Hematopoietic multipotent progenitor cell treated with erythropoietin and hydrocortisone succinate and interleukin-3 and kit ligand, for 17 days (in vitro differentiated cells): Measurements from ENCODE around the gene MED13L.
"Not testable (repeated sequence)": the region's sequence is repeated elsewhere in the genome, so short reads cannot be mapped to it uniquely, and the experiment has no call there.

Experiments
- DNase-seq: peaks from one replicate; pipeline ENCODE4 v3.0.0-alpha.2; 2015; ENCODE audit warnings: low spot score

The MED13L gene

DNA sequence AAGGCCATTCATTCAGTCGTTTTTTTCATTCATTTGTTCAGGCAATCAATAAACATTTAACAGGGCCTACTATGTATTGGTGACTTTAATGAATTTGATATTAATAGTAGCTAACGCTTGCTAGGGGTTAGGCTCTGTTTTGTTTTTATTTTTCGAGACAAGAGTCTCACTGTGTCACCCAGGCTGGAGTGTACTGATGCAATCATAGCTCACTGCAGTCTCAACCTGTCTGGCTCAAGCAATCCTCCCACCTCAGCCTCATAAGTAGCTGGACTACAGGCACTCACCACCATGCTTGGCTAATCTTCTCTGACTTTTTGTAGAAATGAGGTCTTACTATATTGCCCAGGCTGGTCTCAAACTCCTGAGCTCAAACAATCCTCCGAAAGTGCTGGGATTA, 25.6 kb upstream of the MED13L start:
- no peak for DNase-seq

DNA sequence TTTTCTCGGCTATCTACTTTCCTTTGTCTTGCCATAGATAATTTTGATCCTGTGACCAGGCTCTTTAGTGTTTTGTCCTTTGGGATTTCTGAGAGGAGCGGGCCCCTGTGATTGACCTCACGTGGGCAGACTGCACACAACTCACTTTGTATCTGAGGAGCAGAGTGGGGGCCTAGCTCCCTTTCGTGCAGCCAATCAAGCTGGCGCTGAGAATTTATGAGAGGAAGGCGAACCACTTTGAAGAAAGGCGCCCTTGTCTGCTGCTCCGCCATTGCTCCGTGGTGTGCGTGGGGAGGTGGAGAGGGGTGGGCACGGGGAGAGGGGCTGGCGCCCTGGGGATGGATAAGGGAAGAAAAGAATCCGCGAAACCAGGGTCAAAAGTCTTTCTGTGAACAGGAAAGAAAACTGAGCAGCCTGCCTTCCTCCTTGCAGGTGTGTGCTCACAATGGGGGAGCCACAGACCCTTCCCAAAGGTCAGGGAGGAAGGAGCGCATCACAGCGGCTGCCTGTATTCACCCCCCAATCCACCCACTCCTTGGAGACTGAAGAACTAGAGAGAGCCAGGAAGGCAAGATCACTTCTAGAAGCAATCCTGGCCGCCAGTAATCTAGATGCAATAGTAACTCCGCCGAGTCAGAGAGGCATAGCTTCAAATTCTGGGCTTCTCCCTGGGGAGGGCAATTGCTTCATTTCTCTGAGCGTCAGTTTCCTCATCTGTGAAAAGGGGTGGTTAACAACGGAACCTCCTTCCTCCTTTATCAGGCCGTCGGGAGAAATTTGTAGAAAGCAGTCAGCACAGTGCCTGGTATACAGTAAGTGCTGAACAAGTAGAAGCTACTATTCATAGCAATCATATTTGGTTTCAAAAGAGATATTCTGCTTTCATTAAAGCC, 24.9 kb upstream of the MED13L start:
- DNase-seq, result no peak

DNA sequence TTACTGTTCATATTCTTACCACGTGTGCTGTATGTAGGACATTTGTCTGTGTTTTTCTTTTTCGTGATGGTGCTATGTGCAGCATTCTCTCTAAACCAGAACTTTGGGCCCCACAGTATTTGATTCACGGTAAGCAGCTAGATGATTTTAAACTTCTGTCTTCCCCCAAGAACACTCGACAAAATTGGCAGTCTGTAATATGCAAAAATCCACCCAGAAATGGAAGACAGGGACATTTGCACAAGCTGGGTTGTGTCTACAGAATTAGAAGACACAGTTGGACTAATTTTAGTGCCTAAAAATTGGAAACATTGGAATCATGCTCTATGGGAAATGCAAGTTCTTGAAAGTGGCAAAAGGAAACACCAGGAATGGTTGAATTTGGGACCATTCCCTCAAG, 24.1 kb upstream of the MED13L start:
- DNase-seq, result no peak

DNA sequence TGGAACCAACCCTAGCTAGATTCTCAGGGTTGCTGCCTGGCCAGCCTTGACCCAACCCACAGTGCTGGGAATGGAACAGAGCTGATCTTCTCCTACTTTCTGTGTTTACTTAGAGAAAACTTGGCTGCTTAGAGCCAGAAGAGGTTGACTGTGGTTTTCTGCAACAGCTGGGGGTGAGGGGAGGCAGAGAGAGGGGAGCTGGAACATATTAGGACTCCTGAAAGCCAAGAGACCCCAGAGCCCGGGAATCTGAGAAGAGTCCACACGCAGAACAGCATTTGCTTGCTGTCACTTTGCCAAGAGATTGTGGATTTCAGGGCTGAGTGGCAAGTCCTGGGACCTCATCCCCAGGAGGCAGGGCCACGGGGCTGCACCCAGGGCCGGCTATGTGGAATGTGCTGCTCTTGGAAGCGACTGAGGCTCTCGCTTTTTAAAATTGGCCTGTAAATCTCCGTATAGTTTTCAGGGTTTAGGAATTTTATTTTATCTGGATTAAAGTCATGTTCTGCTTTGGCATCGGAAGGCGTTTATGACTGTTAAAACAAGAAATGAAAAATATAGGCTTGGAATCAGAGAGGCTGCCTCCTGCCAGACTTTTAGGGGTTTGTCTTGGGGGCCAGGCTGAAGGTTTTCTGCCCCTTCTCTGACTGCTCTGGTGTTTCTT, 22.3 kb upstream of the MED13L start:
- DNase-seq, result no peak

DNA sequence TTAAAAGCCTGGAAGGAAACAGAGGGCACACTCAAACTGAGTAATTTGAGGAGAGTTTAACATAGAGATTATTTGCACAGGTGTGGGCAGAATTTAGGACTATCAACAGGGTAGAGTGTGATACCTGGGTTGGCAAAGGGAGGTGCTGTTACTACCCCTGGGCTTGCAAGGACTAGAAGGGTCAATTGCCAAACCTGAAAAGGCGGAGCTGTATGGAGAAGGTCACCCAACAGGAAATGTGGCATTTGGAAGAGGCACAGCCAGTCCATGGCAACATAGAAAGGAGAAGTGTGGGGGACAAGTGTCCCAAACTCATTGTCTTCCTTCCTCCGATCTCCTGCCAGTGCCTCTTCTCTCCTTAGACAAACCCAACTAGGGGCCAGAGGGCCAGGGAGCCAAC, 21.6 kb upstream of the MED13L start:
- DNase-seq, result no peak

DNA sequence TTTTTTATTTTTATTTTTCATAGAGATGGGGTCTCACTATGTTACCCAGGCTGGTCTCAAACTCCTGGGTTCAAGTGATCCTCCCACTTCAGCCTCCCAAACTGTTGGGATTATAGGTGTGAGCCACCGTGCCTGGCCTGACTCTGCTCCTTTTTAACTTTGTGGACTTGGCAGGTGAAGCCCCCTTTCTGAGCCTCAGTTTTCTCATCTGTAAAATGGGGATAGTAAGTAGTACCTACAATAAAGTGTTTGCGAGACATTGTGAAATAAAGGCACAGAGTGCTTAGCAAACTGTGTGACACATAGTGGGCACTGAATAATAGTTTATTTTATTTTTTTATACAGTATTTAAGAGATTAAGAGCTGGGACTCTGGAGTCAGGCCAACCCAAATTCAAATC, 21.1 kb upstream of the MED13L start:
- DNase-seq, result no peak

DNA sequence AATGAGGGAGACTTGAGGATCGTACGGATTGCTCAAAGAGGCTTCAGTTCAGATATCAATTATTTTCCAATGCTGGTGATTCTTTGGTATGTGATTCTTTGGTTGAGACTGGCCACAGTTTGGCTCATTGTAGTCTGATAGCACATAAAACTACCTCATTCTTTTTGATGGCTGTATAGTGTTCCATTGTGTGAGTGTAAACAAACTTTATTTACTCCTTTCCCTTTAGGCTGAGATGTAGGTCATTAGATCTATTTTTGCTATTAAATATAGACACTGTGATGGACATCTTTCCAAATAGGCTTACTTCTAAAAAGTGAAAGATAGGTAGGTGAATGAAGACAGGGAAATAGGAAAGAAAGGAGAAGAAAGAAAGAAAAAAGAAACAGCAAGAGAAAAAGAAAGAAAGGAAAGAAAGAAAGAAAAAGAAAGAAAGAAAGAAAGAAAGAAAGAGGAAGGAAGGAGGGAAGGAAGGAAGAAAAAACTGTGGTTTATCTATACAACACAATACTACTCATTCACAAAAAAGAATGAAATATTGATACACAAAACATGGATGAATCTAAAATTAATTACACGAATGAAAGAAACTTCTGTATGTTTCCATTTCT, 19.8 kb upstream of the MED13L start:
- DNase-seq, result no peak

DNA sequence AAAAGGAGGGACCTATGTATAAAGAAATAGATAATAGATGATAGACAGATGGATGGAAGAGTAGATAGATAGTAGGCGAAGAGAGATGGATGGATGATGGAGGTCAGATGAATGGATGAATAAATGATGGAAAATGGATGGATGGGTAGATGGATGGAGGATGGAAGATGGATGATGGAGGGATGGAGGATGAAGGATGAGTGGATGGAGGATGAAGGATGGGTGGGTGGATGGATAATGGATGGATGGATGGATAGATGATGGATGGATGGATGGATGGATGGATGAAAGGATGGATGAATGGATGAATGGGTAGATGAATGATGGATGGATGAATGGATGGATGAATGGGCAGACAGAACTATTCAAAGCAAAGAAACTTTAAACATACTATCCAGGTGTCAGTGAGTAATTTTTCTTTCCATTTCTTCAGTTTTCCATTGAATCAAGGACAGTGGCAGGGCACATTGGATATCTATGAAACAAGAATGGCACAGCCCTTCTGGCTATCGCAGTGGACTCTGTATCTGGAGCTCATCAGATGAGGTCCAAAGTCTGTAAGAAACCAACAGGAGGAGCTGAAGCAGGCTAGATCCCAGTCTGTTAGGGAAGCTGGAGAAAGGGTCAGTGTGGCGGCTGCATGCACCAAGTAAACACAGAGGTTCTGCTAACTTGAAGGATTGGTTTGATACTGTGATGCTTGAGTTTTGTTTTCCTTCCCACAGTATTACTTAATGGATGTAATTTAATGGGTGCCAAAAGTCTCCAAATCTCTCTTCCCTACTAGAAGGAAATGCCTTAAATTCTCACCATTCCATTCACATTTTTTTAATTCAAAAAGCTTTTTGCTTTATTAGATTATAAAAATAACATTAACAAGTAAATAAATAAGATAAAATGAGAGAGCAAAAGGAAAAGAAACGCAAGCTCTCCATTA, 18.1 kb upstream of the MED13L start:
- DNase-seq, result no peak

DNA sequence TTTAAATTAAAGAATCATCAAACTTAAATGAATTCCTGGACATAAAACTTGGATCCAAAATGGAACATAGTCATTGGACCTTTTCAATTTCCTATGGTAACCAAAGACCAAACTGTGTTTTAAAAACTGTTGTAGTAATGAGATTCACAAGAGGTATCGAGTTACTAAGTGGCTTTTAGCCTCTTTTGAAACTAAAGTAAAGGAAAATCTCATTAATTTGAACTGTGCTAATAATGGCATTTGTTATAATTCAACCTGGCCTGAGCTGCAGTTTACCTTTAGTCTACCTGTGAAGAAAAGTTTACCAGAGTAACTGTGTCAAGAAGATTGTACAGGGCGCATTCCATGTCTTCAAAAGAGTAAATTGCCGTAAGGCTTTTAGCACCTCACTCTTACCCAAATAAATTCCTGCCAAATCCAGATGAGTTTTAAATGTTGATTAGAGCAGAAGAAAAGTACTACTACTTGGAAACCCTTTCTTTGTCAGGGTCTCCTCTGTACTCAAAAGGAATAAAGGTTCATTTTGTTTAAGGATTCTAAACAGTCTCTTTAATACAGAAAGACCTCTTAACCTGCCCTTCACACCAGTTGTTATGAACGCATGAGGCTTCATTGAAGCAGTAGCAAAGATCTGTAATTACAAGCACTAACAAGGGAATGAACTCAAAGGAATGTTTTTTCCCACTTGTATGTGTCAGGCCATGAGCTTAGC, 17.1 kb upstream of the MED13L start:
- no peak for DNase-seq

DNA sequence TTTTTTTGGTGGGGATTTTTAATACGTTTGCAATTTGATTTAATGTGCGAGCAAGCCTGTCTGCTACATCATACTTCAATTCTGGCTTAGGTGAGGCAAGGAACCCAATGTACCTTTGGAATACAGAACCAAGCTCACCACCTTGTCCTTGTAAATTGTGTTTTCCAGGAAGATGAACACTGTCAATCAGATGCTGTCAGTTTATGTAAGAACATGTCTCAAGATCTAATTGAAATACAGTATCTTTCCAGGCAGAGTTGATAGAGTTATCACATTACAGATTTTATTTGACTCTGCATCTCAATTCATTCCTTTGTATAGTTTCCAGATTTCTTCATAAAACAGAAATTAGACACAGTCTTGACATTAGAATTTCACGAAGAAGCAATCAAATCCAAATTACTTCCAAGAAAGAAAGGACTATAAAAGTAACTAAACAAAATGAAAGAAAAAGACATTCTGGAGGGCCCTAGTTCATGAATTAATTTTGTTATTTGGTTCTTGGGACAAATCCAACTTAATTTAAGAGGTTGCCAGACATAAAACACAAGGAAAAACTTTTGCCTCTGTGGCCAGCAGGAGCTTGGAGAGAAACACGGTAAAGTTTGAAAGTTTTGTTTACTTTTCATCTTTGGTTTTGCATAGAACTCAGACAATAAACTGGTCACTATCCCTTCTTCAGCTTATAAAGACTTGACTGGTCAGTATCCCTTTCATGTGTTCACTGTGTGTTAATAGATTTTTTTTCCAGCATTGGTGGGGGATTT, 16.4 kb upstream of the MED13L start:
- DNase-seq, result no peak

DNA sequence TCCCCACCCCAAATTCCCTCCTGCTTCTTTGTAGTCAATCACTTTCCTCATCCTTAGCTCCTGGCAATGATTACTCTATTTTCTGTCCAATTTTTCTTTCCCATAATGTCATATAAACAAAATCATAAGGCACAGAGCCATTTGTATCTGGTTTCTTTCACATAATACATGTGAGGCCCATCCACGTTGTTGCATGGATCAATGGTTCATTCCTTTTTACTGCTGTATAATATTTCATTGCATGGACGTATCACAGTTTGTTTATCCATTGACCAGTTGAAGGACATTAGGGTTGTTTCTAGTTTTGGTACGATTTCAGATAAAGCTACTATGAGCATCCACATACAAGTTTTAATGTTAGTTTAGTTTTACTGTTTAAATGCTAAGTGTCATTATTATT, 13.7 kb upstream of the MED13L start:
- DNase-seq, result no peak

DNA sequence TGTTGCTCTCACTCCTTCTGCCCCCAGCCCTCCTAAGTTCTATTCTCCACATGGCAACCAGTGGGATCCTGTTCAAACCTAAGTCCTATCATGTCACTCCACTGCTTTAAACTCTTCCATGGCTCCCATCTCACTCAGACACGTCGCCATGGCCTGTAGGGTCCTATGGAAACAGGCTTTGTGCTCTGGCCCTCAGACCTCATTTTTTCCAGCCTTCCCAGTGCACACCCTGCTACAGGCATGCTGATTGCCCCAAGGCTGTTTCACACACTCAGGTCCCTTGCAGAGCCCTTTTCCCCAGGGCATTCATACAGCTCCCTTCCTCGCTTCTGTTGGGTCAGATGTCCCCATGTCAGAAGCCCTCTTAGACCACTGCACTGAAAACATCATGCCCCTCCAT, 11.2 kb upstream of the MED13L start:
- DNase-seq, result no peak

DNA sequence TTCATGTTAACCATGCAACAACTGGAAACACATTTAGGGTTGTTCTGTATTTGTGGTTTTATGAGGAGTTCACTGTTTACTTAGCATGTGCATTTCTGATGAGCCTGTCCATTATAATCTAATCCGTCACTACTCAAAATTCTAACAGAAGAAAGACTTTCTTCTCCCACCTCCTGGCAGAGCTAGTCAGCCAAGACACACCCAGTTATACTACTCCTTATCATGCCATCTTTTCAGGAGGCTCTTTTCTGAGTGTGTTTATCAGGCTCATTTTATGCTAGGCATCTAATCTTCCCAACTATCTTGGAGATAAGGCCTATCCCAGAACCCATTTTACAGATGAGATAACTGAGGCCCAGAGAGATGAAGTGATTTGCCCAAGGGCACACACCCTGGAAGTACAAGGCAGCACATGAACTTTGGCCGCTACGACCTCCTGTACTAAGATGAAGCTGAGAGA, 10.4 kb upstream of the MED13L start:
- DNase-seq, result no peak

DNA sequence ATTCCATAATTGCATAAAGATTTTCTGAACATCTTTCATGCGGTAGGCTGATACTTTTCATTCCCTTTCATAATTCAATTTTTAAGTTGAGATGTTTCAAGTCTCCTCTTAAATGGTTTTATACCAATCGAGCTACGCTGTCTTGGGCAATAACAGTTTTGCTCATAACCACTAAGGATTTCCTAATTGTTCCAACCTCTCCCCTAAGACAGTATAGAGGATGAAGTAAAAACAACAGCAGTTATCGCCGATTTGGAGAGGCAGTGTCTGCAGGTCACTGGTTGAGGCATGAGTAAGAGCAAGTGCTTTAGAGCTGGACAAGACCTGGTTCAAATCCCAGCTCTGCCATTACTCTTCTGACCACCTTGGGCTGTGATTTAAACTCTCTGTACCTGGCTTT, 6.9 kb upstream of the MED13L start:
- DNase-seq, result no peak

DNA sequence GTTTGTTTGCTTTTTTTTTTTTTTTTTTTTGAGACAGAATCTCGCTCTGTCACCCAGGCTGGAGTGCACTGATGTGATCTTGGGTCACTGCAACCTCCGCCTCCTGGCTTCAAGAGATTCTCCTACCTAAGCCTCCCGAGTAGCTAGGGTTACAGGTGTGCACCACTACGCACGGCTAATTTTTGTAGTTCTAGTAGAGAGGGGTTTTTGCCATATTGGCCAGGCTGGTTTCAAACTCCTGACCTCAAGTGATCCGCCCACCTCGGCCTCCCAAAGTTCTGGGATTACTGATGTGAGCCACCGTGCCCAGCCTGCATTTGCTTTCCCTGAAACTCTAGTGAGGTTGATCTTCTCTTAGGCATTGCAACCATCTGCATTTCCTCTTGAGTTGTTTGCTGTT, 6.4 kb upstream of the MED13L start:
- not testable (repeated sequence) for DNase-seq

DNA sequence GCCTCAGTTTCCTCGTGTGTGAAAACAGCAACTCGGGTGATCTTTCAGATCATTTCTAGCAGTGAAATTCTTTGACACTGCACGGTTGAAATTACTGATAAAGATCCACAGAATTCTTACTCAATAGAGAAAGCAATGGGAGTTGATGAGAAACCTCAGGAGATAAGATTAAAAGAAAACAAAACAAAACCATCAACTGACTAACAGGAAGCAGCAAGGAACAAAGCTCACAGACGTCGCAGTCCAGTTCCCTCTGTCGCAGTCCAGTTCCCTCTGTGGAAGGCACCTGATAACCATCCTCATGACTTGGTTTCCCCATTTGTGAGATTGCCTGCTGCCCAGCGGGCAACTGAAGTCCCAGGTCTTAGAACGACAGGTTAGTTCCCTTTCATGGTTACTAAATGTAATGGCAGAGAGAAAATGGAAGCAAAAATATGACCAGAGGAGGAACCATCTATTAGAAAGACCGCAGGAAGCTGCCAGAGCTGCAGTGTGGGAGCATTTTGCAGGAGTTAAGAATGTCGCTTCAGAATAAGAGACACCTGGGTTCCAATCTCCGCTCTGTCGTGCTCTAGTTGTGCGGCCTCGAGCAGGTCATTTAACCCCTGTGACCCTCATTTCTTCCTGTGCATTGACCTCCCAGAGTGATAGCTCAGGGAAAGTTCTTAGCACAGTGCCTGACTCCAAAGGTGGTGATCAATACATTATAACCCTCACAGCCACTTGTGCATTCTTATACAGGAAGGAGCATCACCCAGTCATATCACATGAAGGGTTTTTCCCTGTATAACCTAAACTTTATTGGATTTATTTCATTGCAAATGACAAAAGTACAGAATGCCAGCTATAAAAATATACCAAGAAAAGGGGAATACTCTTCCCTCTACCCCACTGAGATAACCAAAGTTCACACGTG, 5.1 kb upstream of the MED13L start:
- no peak for DNase-seq

DNA sequence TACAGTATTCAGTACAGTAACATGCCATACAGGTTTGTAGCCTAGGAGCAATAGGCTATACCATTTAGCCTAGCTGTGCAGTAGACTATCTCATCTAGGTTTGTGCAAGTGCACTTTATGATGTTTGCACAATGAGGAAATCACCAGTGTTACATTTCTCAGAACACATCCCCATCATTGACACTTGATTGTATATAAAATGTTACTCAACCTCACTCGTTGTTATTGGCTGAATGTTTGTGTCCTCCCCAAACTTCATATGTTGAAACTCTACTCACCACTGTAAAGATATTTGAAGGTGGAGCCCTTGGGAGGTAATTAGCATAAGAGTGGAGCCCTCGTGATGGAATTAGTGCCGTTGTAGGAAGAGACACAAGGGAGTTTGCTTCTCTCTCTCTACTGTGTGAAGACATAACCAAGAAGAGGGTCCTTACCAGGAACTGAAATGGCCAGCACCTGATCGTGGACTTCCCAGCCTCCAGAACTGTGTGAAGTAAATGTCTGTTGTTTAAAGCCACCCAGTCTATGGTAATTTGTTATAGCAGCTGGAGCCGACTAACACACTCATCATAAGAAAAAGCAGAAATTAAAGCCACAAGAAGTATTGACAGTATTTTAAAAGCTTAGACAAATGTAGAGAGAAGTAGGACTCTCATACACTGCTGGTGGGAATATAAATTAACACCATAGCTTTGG, 3.2 kb upstream of the MED13L start:
- DNase-seq, result no peak

DNA sequence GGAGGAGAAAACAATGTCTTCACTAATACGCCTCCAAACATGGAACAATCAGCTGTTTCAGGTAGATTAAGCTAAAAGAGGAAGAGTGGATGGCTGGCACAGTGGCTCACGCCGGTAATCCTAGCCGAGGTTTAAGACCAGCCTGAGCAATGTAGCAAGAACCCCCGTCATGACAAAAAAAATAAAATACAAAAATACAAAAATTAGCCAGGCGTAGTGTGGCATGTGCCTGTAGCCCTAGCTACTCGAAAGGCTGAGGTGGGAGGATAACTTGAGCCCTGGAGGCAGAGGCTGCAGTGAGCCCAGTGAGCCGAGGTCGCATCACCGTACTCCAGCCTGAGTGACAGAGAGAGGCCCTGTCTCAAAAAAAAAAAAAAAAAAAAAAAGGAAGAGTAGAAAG, 1.2 kb upstream of the MED13L start:
- no peak for DNase-seq

DNA sequence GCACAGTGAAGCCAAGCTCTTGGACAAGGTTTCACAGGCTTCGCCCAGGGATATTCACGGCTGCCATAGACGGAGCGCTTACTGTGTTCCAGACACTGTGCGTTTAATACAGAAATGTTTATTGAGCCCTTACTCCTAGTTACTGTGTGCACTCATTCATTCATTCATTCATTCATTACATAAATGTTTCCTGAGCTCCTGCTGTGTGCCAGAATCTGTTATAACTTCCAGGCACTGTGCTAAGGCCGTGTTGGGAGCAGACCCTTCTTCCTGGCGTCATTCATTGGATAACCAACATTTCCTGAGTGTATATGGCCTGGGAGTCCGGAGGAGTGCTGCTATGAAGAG, 760 bp upstream of the MED13L start:
- no peak for DNase-seq
